Measurements from ENCODE around the gene GAS7.

GAS7 gene

DNA sequence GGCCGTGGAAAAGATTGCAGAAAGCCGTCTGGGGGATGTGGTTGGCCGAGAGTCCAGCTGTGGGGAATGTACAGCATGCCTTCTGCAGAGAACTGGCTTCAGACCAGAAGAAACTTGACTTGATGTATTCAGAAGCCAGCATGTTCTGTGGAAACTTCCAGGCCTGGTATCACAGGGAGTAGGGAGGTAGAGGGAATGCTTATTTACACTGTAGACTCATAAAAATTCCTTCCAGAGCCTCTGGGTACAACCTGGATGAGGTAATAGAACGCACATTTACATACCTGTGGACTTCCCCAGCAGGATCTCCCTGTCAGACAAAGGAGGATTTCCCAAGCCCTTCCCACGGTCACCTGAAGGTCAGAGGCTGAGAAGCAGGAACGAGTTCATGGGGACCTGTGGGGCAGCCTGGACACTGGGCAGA, 11.8 kb upstream of the GAS7 start:
- Histone ChIP-seq H3K9ac (ENCODE audit: low read length) (no peak overlapping the region), H3K27ac (ENCODE audit: low read depth, low read length, poor library complexity, severe bottlenecking) (no peak overlapping the region), H3K4me1 (ENCODE audit: insufficient read depth, low read length, severe bottlenecking) (no peaks in the 10 kb centered on the region), H3K9me3 (ENCODE audit: low read length) (no peaks in the 10 kb centered on the region), H3F3A (ENCODE audit: insufficient read depth, low read length) (no peaks in the 10 kb centered on the region), H3K9me2 (ENCODE audit: low read depth, low read length) (no peaks in the 10 kb centered on the region), H3K4me3 (ENCODE audit: low read depth, low read length, poor library complexity, severe bottlenecking) (no peak overlapping the region), H3K36me3 (ENCODE audit: insufficient read depth, low read length) (no peaks in the 10 kb centered on the region), H3K79me2 (ENCODE audit: insufficient read depth, low read length) (no peaks in the 10 kb centered on the region), H3K4me2 (ENCODE audit: low read length) (no peak overlapping the region), H3K27me3 (ENCODE audit: insufficient read depth, low read length) (no peaks in the 10 kb centered on the region), H4K20me1 (ENCODE audit: insufficient read depth, low read length) (no peaks in the 10 kb centered on the region), H2AFZ (ENCODE audit: low read length) (no peak overlapping the region)
- TF ChIP-seq, protein P1, sequence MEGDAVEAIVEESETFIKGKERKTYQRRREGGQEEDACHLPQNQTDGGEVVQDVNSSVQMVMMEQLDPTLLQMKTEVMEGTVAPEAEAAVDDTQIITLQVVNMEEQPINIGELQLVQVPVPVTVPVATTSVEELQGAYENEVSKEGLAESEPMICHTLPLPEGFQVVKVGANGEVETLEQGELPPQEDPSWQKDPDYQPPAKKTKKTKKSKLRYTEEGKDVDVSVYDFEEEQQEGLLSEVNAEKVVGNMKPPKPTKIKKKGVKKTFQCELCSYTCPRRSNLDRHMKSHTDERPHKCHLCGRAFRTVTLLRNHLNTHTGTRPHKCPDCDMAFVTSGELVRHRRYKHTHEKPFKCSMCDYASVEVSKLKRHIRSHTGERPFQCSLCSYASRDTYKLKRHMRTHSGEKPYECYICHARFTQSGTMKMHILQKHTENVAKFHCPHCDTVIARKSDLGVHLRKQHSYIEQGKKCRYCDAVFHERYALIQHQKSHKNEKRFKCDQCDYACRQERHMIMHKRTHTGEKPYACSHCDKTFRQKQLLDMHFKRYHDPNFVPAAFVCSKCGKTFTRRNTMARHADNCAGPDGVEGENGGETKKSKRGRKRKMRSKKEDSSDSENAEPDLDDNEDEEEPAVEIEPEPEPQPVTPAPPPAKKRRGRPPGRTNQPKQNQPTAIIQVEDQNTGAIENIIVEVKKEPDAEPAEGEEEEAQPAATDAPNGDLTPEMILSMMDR (IDR thresholded peaks at IDR 0.05; ENCODE audit: low read length), result no peak
- no peak for TF ChIP-seq EZH2 (IDR thresholded peaks at IDR 0.05; ENCODE audit: borderline replicate concordance, low read length)

- Histone ChIP-seq H3K27ac (ENCODE audit: low read depth, low read length, poor library complexity, severe bottlenecking) (no peak overlapping the region), H3K79me2 (ENCODE audit: insufficient read depth, low read length) (no peaks in the 10 kb centered on the region), H4K20me1 (ENCODE audit: insufficient read depth, low read length) (no peaks in the 10 kb centered on the region), H3K36me3 (ENCODE audit: insufficient read depth, low read length) (no peaks in the 10 kb centered on the region), H3K9me2 (ENCODE audit: low read depth, low read length) (no peaks in the 10 kb centered on the region), H3K4me3 (ENCODE audit: low read depth, low read length, poor library complexity, severe bottlenecking) (no peak overlapping the region), H3K27me3 (ENCODE audit: insufficient read depth, low read length) (no peaks in the 10 kb centered on the region), H3K4me2 (ENCODE audit: low read length) (no peak overlapping the region), H3K9ac (ENCODE audit: low read length) (no peak overlapping the region), H2AFZ (ENCODE audit: low read length) (no peak overlapping the region), H3K4me1 (ENCODE audit: insufficient read depth, low read length, severe bottlenecking) (no peaks in the 10 kb centered on the region), H3K9me3 (ENCODE audit: low read length) (peaks cover 4% of the 10 kb centered on the region; the same call in 1 of the 2 replicates), H3F3A (ENCODE audit: insufficient read depth, low read length) (no peaks in the 10 kb centered on the region)
- TF ChIP-seq EZH2 (IDR thresholded peaks at IDR 0.05; ENCODE audit: borderline replicate concordance, low read length), result no peak
- TF ChIP-seq, protein P1 (IDR thresholded peaks at IDR 0.05; ENCODE audit: low read length), result no peak
These were observed 10.3 kb upstream of the GAS7 start for GRCh38 chr17:10208604-10209193.

DNA sequence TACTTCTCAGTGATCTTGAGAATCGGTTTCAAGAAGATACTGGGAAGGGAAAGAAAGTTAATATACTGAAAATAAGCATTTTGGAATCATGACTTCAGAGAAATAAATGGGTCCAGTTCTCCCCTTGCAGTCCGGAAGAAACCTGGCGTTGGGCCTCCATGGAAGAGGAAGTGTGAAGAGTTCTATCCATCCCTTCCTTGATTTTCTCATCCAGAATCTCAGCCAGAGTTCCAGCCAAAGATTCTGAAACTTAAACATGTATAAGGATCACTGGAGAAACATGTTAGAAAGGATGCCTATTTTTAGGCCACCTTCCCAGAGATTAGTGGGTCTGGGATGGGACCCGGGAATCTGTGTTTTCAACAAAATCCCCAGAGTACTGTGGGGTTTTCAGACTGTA, 8.7 kb upstream of the GAS7 start:
- Histone ChIP-seq H3K27me3 (ENCODE audit: insufficient read depth, low read length) (no peaks in the 10 kb centered on the region), H3K4me3 (ENCODE audit: low read depth, low read length, poor library complexity, severe bottlenecking) (no peak overlapping the region), H3K9ac (ENCODE audit: low read length) (no peak overlapping the region), H2AFZ (ENCODE audit: low read length) (no peak overlapping the region), H3K4me1 (ENCODE audit: insufficient read depth, low read length, severe bottlenecking) (no peaks in the 10 kb centered on the region), H3K9me3 (ENCODE audit: low read length) (peaks cover 4% of the 10 kb centered on the region; the same call in 1 of the 2 replicates), H3F3A (ENCODE audit: insufficient read depth, low read length) (no peaks in the 10 kb centered on the region), H3K36me3 (ENCODE audit: insufficient read depth, low read length) (no peaks in the 10 kb centered on the region), H4K20me1 (ENCODE audit: insufficient read depth, low read length) (no peaks in the 10 kb centered on the region), H3K4me2 (ENCODE audit: low read length) (no peak overlapping the region), H3K9me2 (ENCODE audit: low read depth, low read length) (no peaks in the 10 kb centered on the region), H3K27ac (ENCODE audit: low read depth, low read length, poor library complexity, severe bottlenecking) (no peak overlapping the region), H3K79me2 (ENCODE audit: insufficient read depth, low read length) (no peaks in the 10 kb centered on the region)
- TF ChIP-seq, protein P1 (IDR thresholded peaks at IDR 0.05; ENCODE audit: low read length), result no peak
- no peak for TF ChIP-seq EZH2 (IDR thresholded peaks at IDR 0.05; ENCODE audit: borderline replicate concordance, low read length)
